HepG2 (cell line): ENCODE measurements around the gene CCDC136. TPM values are rescaled to one million over a fixed set of nuclear protein-coding genes. Genes with fewer than 3 reads are reported as not detected.

Experiments used
- ATAC-seq: fragments of 200-7000 bp; cut with Tn5 transposase; 3 replicates; pipeline ENCODE4 v1.9.1; 2020; ENCODE audit warnings: mild to moderate bottlenecking, moderate library complexity
- BruUV-seq: library from RNA; stranded (reverse); fragments of 400-500 nt; replicated peaks from 2 replicates; lab custom pipeline; 2021; lab: Mats Ljungman, UMichigan
- CTCF ChIA-PET: fragments of 300-600 bp; formaldehyde crosslinking; extraction: SDS; loops from one replicate; lab custom pipeline; 2021; ENCODE audit warnings: low total read pairs, inconsistent platforms, low intra/inter-chr PET ratio; lab: Yijun Ruan, JAX
- POLR2A ChIA-PET: fragments of 350-600 bp; sonication (Branson Sonifier 250); formaldehyde crosslinking; loops from one replicate; lab custom pipeline; 2020; ENCODE audit warnings: antibody characterized with exemption, inconsistent platforms; lab: Yijun Ruan, JAX
- DNase-seq: peaks from one replicate; pipeline ENCODE4 v3.0.0-alpha.2; 2015; ENCODE audit warnings: low spot score
- FAIRE-seq: peaks from 3 replicates; lab custom pipeline; 2011; peaks lifted over from hg19 to GRCh38; lab: Jason Lieb, UNC
- H2AFZ ChIP-seq: one replicate; pipeline ENCODE4 v1.6.1; 2011; ENCODE audit warnings: low read length, inconsistent platforms
- H3K27ac ChIP-seq: fragments of 300-600 bp; 3 replicates; pipeline ENCODE4 v1.8.0; 2011; ENCODE audit warnings: mixed run types, mild to moderate bottlenecking, mixed read lengths, low read length, inconsistent platforms; ENCODE audit not compliant: insufficient read depth; ENCODE audit errors: extremely low read length
- H3K27me3 ChIP-seq, 2 experiments: fragments of 200-600 bp in 1 of 2; 2 replicates in 1 of 2; 3 replicates in 1 of 2; pipeline versions ENCODE4 v1.6.0 to v1.8.0; 2011; ENCODE audit warnings: low read length in 2 of 2, mild to moderate bottlenecking in 2 of 2, moderate library complexity in 2 of 2, inconsistent platforms in 1 of 2; ENCODE audit not compliant: insufficient read depth in 2 of 2, control insufficient read depth in 1 of 2
- H3K36me3 ChIP-seq, 2 experiments: fragments of 200-600 bp in 1 of 2; replicated peaks in 1 of 2; 2 replicates in 1 of 2; 3 replicates in 1 of 2; pipeline versions ENCODE4 v1.5.1 to v1.8.0; 2011; ENCODE audit warnings: low read length in 2 of 2, inconsistent platforms in 1 of 2; ENCODE audit not compliant: insufficient read depth in 2 of 2, control insufficient read depth in 1 of 2
- H3K4me1 ChIP-seq: 2 replicates; pipeline ENCODE4 v1.5.1; 2012; ENCODE audit warnings: low read length, inconsistent platforms; ENCODE audit not compliant: insufficient read depth
- H3K4me2 ChIP-seq: 2 replicates; pipeline ENCODE4 v1.6.0; 2011; ENCODE audit warnings: low read depth, low read length, inconsistent platforms
- H3K4me3 ChIP-seq, 3 experiments: fragments of 200-600 bp in 1 of 3; sonication (generic), shearing (Covaris generic) in 1 of 3; replicated peaks in 1 of 3; 2 replicates each; pipeline ENCODE4 v1.5.1; 2011 to 2016; ENCODE audit warnings: low read length in 3 of 3, inconsistent platforms in 2 of 3, low read depth in 2 of 3, mild to moderate bottlenecking in 2 of 3, control low read depth in 1 of 3, mixed read lengths in 1 of 3; ENCODE audit not compliant: insufficient read depth in 1 of 3
- H3K79me2 ChIP-seq: one replicate; pipeline ENCODE4 v1.6.1; 2011; ENCODE audit warnings: low read length, inconsistent platforms; ENCODE audit not compliant: insufficient read depth
- H3K9ac ChIP-seq: 2 replicates; pipeline ENCODE4 v1.6.0; 2011; ENCODE audit warnings: mild to moderate bottlenecking, low read depth, low read length, inconsistent platforms; ENCODE audit not compliant: insufficient read depth
- H3K9me3 ChIP-seq: 2 replicates; pipeline ENCODE4 v1.5.1; 2012; ENCODE audit warnings: mild to moderate bottlenecking, low read length
- H4K20me1 ChIP-seq: 2 replicates; pipeline ENCODE4 v1.6.0; 2011; ENCODE audit warnings: inconsistent platforms, mild to moderate bottlenecking, low read length, moderate library complexity; ENCODE audit not compliant: insufficient read depth
- BCL6 ChIP-seq: IDR thresholded peaks from 2 replicates; pipeline ENCODE4 v1.6.1; 2016; ENCODE audit warnings: missing genetic modification reagents, missing compliant biosample characterization
- NFRKB ChIP-seq: fragments of 450-650 bp; IDR thresholded peaks from 2 replicates; pipeline ENCODE4 v1.6.1; 2017
- RELA ChIP-seq: sonication (generic); formaldehyde crosslinking; IDR thresholded peaks from 2 replicates; pipeline ENCODE4 v1.4.0; 2020; ENCODE audit warnings: missing genetic modification reagents
- SP2 ChIP-seq: sonication (generic); formaldehyde crosslinking; IDR thresholded peaks from 2 replicates; pipeline ENCODE4 v1.5.1; 2020; ENCODE audit warnings: mild to moderate bottlenecking, missing genetic modification reagents
- ZFP82 ChIP-seq: sonication (generic); formaldehyde crosslinking; IDR thresholded peaks from 2 replicates; pipeline ENCODE4 v1.5.1; 2020; ENCODE audit warnings: mild to moderate bottlenecking, missing genetic modification reagents, borderline replicate concordance
- ZNF615 ChIP-seq: sonication (generic); formaldehyde crosslinking; IDR thresholded peaks from 2 replicates; pipeline ENCODE4 v1.5.0; 2020; ENCODE audit warnings: mild to moderate bottlenecking, missing genetic modification reagents, borderline replicate concordance
- WGBS: methylation state at CpG from one replicate; pipeline ENCODE4 v1.1.6; 2017; ENCODE audit warnings: low lambda C conversion rate; 5-methylcytosine and 5-hydroxymethylcytosine counted together
- in situ Hi-C: cut with HindIII; loops from 2 replicates; pipeline ENCODE4 v1.10.0; 2017; ENCODE audit warnings: low pct_unique_long_range_greater_than_20kb; ENCODE audit not compliant: extremely low pct_ligation_motif_present
- intact Hi-C: fragments of 100-400 bp; cut with micrococcal nuclease; formaldehyde crosslinking; loops from one replicate; pipeline ENCODE4 v1.10.0; 2022; ENCODE audit not compliant: unreplicated experiment
- polyA plus RNA-seq, 8 experiments: library from polyadenylated mRNA; depleted of rRNA in 3 of 8; stranded (reverse) in 7 of 8; unstranded in 1 of 8; fragments of >200 nt; fragmentation: Illumina TruSeq in 4 of 8; extraction: Trizol in 4 of 8; gene quantifications; 2 replicates each; pipeline versions ENCODE4 v1.2.1 to v1.2.3, GENCODE V29; 2011 to 2016; ENCODE audit warnings: low read depth in 4 of 8, missing spikeins in 1 of 8, mixed read lengths in 1 of 8; ENCODE audit not compliant: insufficient read depth in 1 of 8
- total RNA-seq, 5 experiments: library from RNA; depleted of rRNA; stranded (reverse); fragments of >200 nt; fragmentation: Illumina TruSeq; extraction: Trizol; gene quantifications; 2 replicates each; pipeline ENCODE4 v1.2.3, GENCODE V29; 2016; ENCODE audit warnings: low read depth in 1 of 5
- TF ChIP-seq, protein P1 (sequence below): sonication (generic); formaldehyde crosslinking; IDR thresholded peaks from 2 replicates; pipeline ENCODE4 v1.4.0; 2020; ENCODE audit warnings: missing genetic modification reagents, borderline replicate concordance
- TF ChIP-seq, protein P2 (sequence below): sonication (generic); formaldehyde crosslinking; IDR thresholded peaks from 2 replicates; pipeline ENCODE4 v1.4.0; 2020; ENCODE audit warnings: mild to moderate bottlenecking, missing genetic modification reagents

The CCDC136 gene
- total and polyA plus RNA-seq, 2 of the 13 experiments (the other 11 are each of a cell fraction or from before 2014, with no cell fraction given), result 0.04 to 0.38 TPM

DNA sequence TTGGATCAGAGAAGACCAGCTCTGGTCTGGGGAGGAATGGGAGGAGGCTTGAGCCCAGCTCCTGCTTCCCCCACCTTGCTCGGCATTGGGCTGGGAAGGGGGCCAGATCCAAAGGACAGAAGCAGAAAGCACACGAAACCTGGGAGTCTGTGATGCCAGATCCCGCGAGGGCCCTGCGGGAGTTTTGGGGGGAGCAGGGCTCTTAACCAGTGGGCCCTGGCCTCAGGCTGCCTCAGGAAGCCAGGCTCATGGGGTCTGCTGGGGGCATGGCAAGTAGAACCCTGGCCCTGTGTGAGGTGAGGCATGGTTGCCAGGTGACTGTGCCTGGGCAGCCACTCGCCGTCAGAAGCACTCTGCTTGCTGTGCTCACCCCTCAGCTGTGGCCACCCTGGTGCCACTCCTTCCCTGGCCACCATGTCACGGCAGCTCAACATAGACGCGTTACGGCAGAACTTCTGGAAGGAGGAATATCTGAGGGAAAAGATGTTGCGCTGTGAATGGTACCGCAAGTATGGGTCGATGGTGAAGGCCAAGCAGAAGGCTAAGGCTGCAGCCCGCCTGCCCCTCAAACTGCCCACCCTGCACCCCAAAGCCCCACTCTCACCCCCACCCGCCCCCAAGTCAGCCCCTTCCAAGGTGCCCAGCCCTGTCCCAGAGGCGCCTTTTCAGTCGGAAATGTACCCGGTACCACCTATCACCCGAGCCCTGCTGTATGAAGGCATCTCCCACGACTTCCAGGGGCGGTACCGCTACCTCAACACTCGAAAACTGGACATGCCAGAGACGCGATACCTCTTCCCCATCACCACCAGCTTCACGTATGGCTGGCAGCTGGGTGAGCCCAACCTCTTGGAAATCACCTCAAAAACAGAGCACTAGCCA, 74.5 kb downstream of the CCDC136 start (continued):
- TF ChIP-seq, protein P1, sequence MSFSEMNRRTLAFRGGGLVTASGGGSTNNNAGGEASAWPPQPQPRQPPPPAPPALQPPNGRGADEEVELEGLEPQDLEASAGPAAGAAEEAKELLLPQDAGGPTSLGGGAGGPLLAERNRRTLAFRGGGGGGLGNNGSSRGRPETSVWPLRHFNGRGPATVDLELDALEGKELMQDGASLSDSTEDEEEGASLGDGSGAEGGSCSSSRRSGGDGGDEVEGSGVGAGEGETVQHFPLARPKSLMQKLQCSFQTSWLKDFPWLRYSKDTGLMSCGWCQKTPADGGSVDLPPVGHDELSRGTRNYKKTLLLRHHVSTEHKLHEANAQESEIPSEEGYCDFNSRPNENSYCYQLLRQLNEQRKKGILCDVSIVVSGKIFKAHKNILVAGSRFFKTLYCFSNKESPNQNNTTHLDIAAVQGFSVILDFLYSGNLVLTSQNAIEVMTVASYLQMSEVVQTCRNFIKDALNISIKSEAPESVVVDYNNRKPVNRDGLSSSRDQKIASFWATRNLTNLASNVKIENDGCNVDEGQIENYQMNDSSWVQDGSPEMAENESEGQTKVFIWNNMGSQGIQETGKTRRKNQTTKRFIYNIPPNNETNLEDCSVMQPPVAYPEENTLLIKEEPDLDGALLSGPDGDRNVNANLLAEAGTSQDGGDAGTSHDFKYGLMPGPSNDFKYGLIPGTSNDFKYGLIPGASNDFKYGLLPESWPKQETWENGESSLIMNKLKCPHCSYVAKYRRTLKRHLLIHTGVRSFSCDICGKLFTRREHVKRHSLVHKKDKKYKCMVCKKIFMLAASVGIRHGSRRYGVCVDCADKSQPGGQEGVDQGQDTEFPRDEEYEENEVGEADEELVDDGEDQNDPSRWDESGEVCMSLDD (CRISPR knock-in tag), result no peak
- TF ChIP-seq, protein P2, sequence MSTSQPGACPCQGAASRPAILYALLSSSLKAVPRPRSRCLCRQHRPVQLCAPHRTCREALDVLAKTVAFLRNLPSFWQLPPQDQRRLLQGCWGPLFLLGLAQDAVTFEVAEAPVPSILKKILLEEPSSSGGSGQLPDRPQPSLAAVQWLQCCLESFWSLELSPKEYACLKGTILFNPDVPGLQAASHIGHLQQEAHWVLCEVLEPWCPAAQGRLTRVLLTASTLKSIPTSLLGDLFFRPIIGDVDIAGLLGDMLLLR (CRISPR knock-in tag), result no peak
- TF ChIP-seq ZFP82 (CRISPR knock-in tag) (no peak), ZNF615 (CRISPR knock-in tag) (no peak), BCL6 (CRISPR knock-in tag) (no peak), RELA (no peak)
- TF ChIP-seq, all 625 proteins: peak for 0

DNA sequence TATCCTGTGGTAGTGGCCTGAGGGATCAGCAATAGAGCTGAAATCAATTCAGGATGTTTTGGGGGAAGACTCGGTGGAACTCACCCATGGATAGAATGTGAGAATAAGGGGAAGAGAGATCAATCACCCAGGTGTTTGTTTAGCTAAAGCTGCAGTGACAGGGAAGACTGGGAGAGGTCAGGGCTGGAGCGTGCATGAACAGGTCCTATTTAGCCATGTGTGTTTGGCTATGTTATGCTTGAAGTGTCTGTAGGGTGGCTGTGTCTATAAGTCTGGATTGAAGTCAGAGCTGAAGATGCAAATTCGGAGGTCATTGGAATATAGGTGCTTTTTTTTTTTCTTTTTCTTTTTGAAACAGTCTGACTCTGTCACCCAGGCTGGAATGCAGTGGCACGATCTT, 75.5 kb downstream of the CCDC136 start:
- CTCF ChIA-PET, result no interaction called here
- Histone ChIP-seq H3K36me3 (peaks cover 0 to 5% of the 10 kb centered on the region in 2 experiments; a peak in 2 of 5 replicates), H4K20me1 (no peaks in the 10 kb centered on the region; the same call in 1 of the 2 replicates), H3K4me1 (peaks cover 36% of the 10 kb centered on the region), H3K79me2 (peaks cover 11% of the 10 kb centered on the region), H3K9me3 (no peaks in the 10 kb centered on the region), H3K4me2 (no peak overlapping the region), H3K4me3 (no peak overlapping the region), H3K9ac (no peak overlapping the region), H2AFZ (no peak overlapping the region), H3K27me3 (peaks cover 2 to 12% of the 10 kb centered on the region in 2 experiments; a peak in 3 of 5 replicates), H3K27ac (no peak overlapping the region)
- ATAC-seq (no peak), FAIRE-seq (no peak), DNase-seq (no peak)
- in situ Hi-C loops (no loop called here), intact Hi-C loops (loop anchor here (10.0 kb wide), 1 partner anchor 82 kb away; no protein-coding TSS in a partner anchor)
- WGBS, result 70% methylated on average over 4 of the region's 4 CpGs
- BruUV-seq, result no TSS peak
- TF ChIP-seq SP2 (0 out of 2 replicates have a peak, but pooled peaks have one; percentile 6), NFRKB (no peak)
- POLR2A ChIA-PET, result no interaction called here
